Measurements from ENCODE around the gene SETD3.

SETD3 gene

DNA sequence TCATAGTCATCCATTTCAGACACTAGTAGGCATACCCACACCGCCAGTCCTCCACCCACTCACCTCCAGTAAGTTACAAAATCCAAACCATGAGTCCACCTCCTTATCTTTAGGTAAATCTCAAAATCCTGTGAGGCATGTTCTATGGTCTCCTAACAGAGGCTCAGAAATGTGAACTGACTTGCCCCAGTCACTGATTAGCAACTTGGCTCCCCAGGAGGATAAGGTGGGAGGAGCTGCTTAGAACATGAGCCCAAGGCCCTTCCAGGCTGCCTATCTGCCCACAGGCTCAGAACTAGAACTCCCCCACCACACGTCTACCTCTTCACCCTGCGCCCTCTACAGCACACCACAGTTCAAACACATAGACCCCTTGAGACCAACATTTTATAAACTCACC, 19.9 kb downstream of the SETD3 start:
- DNase-seq (ENCODE audit: low read depth in 2 of 2) = no peak

DNA sequence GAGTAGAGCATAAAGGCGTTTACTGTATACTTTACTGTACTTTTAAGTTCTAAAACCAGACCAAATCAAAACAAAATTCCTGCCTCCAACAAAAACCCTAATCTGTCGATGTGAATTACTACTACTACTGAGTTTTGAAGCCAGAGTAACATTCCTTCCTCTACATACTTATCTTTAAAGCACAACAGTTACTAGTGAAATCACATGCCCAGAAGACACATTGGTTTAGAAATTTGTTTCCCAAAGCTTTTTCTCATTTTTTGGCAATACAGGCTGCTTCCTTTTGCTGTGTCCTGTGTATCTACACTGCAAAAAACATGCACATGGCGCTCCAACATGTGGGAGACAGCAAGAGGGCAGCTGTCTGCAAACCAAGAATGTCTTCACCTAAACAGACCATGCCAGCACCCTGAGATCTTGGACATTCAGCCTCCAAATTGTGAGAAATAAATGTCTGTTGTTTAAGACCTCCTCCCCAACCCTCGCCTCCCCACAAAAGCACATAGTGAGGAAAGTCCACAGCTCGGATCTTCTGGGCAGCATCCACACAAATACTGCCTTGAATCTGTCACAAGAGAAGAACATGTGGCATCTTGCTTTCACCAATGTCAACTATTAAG, 21.1 kb downstream of the SETD3 start:
- DNase-seq (ENCODE audit: low read depth in 2 of 2) = no peak

DNA sequence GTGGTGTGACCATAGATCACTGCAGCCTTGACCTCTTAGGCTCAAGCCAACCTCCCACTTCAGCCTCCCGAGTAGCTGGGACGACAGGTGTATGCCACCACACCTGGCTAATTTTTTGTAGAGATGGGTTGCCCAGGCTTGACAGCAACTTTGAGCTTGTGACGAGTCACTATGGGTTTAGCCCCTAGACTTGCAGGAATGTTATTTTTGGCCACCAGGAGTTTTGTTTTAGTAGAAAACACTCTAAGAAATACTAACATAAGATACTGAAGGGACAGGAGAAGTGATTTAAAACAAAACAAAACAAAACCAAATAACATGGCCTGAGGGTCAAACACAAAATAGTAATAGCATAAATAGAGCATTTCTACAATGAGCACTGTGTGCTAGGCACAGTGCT, 26.4 kb downstream of the SETD3 start:
- no peak for DNase-seq (ENCODE audit: low read depth in 2 of 2)

DNA sequence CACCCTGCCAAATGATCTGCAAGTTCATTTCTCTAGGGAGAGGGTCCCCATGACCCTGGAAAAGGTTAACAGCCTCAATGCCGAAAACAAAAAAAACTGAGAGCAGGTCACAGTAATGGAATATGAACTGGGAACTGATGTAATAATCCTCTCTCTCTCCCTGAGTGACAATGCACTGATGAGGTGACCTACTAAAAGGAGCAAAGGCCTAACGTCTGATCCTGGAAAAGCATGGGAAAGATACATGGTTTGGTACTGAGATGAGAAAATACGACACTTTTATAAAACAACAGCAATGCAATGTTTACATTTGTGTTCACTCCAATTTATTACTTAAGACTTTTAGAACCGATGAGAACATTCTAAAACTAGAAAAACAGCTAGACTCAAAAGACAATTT, 27.7 kb downstream of the SETD3 start:
- DNase-seq (ENCODE audit: low read depth in 2 of 2) = no peak

DNA sequence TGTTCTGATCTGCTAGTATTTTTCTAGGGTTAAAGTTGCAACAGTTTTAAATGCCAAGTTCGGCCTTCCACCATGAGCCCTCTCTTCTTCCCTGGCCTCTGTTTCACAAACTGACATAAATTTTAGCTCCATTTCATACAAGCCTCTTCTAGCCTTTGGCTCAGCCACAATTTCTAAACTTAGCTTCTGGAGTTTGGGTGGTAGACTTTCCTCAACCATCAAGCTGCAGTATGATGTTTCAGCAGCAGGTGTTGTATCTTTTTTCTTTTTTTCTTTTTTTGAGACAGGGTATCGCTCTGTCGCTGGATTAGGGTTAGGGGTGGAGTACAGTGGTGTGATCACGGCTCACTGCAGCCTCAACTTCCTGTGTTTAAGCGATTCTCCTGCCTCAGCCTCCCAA, 29.4 kb downstream of the SETD3 start:
- DNase-seq (ENCODE audit: low read depth in 2 of 2) = no peak

DNA sequence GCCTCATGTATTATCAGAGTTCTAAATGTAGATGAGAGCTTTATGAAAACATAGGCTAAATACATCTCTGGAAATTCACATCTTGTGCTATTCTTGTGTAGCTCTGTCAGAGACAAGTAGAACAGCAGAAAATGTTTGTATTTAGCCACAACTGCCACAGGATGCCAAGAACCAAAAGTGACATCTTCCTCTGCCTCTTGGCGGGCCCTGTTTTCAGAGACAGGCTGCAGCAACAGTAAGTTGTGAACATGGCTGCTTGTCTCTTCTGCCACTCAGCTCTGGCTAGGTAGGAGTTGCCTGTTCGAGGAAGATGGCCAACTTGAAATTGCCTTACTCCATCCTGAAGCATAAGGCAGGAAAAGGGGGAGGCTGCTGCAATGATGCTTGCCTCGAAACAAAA, 30.4 kb downstream of the SETD3 start:
- no peak for DNase-seq (ENCODE audit: low read depth in 2 of 2)

DNA sequence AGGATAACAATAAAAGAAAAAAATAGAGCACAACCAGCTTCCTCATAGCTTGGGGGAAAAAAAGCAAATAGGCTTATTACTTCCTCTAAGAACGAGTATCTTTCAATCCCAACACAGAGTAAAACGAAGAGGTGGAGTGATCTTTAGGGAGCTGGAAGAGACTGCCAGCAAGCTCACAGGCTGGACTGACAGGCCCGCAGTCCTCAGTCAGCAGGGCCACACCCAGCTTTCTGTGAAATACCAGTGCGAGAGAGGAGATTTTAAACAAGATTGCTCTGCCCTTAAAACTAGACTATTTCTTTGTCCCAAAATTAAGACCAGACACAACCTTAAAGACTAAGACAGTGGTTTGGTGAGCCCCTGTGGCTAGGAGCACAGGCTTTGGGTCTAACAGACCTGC, 32.9 kb downstream of the SETD3 start:
- DNase-seq (ENCODE audit: low read depth in 2 of 2) = no peak

DNA sequence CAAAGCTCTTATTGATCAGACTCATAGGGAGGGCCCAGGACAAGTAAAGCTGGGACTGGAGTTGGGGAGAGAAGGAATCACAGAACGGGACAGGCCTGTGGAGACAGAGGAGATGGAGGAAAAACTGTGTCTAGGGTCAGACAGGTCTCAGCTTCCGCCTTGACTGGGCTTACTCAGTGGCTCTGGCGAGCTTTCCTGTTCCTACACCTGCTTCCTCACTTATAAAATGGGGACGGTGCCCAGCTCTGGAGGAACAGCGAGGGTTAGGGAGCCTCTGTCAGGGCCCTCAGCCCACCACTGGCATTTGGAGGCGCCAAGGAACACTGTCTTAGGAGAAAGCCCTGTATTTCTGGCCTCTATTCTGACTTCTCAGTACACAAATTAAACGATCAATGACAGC, 34.7 kb downstream of the SETD3 start:
- DNase-seq (ENCODE audit: low read depth in 2 of 2) = no peak

DNA sequence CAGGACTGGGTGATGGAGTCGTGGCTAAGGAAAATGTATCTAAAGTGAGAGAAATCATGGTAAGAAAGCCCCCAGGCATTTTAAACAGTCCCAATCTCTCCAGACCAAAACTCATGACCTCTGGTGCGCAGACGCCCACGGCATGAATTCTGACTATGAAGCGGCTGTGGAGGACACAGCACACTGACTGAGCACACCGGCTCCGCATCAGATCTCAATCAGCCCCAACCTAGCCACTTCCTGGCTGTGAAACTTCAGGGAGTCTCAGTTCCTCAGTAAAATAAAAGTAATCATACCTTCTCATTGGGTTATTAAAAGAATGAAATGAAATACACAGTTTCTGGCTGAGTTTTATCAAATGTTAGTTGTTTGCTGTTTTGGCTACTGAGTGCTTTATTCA, 38.7 kb downstream of the SETD3 start:
- no peak for DNase-seq (ENCODE audit: low read depth in 2 of 2)

DNA sequence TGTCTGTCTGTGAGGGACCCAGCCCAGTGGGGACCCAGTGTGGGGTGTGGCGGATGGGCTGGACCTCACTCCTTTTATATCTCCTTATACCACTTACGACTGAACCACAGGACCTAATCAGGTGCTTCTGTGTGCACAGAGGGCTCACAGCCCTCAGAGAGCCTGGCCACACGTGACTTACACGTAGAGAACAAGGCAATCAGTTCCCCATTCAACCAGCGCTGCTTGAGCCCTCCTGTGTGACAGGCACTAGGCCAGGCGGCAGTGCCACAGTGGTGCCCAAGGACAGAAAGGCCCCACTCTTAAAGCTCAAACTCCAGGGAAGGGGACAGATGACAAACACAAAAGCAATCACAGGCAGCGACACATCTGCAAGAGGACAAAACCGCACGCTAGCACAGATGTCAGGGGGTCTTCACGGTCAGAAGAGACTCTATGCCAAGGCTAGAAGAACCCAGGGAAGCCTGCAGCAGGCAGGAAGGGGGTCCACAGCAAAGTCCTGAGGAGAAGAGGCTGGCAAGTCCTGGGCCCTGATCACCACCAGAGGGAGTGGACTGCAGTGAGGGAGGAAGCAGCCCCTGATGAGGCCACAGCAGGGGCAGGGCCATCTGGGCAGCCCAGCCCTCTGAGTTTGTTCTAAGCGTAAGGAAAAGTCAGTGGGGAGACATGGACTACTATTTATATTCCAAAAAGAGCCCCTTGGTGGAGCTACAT, 39.3 kb downstream of the SETD3 start:
- no peak for DNase-seq (ENCODE audit: low read depth in 2 of 2)

DNA sequence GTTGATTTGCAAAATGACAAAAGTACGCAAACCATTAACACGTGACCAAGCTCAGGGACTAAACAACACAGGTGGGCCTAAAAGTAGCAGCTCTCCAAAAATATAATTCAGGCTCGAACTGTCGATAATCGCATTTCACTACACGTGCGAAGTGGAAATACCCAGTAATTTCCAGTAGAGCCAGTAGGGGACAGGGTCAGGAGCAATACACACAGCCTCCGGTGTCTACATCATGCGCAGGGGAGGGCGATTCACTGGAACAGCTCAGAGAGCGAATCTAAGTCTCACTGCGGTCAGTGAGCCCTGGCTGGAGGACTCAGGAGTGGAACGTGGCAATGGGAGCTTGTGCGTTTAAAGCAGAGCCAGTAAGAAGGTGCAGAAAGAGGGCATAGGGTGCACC, 40.4 kb downstream of the SETD3 start:
- no peak for DNase-seq (ENCODE audit: low read depth in 2 of 2)

DNA sequence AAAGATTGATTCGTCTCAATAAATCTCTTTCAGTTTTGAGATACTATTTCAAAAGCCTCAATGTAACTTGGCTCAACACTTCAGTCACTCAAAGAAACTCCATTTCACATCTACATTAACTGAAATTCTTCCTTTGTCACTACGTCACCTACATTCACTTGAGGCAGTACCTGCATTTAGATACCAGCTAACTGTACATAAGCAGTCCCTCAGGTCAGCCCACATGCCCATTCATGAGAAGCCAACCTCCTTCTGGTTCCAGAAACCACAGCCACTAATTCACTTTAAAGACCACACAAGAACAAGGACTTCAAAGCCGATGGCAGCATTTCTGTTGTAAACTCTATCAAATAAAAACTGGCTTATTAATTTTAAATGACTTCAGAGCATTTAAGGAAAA, 43.0 kb downstream of the SETD3 start:
- no peak for DNase-seq (ENCODE audit: low read depth in 2 of 2)

DNA sequence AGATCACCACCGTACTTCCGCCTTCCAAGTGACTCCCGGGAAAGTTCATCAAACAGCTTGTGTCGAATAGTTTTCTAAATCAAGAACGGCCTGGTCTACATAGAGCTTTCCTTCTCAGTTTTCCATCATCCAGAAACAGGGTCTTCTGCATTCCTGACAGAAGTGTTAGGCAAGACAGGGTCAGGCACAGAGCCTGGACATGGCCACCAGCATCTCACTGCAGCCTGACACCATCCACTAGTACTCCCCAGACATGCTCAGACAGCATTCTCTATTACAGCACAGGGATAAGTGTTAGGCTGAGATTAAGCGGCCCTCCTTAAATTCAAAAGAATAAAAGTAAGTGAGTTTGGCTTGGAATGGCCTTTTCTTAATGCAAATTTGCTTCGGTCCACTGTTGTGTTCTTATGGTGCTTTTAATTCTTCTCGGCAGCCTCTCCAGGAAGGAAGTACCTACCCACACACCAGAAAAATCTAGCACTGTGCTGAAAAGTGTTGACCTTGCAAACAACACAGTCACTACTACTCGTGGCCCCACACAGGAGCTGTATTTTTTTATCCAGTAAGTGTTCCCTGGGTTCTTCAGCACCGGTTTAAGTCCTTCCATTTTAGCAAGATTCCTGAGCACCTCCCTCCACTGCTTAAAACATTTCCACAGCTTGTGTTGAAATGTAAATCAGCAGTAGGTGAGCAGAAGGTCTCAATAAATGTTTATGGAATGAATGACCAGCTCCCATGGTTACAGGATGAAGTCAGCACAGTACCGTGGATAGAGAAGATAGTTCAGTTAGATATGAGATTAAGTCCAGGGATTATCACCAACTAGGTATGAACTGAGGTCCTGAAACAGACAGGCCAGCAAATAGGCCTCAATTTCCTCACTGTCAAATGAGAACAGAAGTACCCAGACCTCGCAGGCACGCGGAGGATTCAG, 44.1 kb downstream of the SETD3 start:
- no peak for DNase-seq (ENCODE audit: low read depth in 2 of 2)

DNA sequence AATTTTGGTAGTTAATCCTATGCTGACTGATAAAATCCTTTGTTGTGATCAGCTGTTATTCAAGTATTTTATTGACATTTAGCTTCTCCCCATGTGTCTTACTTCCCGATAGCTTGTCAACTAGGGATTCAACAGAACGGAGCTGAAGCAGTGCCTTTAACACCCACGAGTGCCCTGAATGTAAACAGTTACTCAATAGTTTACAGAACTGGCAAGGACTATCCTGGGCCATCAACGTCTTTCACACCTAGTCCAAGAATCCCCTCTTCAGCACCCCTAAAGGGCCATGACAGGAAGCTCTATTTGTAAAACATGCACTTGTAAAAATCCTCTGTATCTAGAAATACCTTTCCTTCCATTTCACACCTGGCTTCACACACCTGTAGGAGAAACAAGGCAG, 45.3 kb downstream of the SETD3 start:
- no peak for DNase-seq (ENCODE audit: low read depth in 2 of 2)

DNA sequence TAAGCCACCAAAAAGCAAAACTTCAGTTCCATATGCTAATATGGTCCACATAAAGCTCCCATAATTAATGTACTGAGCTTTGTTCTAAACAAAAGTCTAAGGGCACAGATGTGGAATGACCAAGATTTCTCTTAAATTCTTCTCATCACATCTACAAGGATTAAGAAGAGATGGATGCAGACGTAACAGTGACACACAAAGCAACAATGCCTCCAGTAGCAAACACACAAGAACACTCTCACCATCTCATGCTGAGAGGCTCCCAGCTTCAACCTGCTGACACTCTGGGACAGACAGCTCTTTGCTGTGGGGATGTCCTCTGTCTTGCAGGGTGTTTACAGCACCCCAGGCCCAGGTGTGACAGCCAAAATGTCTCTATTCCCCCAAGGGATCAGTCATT, 48.2 kb downstream of the SETD3 start:
- no peak for DNase-seq (ENCODE audit: low read depth in 2 of 2)

DNA sequence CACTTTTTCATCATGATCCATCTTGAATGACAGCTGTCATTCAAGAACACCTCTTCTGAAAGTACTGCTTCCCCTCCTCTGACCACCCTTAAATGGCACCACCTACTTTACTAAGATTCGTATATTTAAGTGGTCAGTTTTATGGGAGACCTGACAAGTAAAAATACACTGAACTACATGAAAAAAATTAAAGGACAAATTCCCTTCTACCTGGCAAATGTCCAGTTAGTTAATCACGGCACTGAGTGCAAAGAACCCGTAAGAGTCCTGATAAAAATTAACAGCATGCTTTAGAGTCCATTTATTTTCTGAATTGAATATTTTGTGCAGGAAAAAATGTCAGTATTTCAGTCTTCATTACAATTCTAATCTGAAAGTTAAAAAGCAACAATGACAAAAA, 48.7 kb downstream of the SETD3 start:
- no peak for DNase-seq (ENCODE audit: low read depth in 2 of 2)

DNA sequence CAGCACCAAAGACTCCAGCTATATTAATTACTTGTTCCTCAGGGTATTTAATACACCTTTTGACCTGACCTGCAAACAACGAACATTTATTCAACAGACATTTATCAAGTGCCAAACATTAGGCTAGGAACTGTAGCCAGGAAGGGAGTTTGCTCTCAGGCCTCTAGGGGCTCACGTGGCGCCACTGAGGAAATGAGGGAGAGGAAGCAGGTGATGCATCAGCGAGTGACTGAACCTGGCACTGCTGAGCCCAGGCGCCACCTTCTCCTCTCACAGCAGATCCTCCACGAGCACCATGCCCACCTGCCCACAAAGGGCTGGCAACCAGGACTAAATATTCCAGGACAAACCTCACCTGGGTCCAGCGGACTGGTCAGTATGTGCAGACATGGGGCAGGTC, 50.2 kb downstream of the SETD3 start:
- DNase-seq (ENCODE audit: low read depth in 2 of 2) = no peak

DNA sequence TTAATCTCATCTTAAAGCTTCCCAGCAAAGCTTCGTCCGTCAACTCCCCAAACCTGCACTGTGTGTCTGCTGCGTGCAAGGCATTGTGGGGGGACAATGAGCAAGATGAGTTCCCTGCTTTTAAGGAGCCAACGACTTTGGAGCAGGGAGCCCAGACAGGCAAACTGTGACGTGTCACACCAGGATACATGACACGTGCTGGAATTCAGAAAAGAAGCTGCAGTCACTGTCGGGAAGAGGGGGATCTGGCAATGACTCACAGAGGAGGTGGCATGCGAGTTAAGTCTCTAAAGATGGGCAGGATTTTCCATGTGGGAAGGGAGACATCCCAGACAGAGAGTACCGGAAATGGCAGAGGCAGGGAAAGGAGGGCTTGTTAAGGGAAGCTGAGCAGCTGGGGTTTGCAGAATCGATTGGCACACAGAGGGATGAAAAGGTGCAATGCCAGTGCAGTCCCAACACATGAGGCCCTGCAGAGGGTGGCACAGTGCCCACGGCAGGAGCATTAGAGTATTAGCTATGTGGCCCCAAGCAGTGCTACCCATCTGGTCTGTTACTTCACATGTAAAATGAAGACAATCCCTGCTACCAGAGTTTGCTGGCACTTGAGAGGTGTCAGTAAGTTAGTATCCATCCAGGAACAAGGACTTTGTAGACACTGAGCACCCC, 52.9 kb downstream of the SETD3 start:
- DNase-seq (ENCODE audit: low read depth in 2 of 2) = no peak

DNA sequence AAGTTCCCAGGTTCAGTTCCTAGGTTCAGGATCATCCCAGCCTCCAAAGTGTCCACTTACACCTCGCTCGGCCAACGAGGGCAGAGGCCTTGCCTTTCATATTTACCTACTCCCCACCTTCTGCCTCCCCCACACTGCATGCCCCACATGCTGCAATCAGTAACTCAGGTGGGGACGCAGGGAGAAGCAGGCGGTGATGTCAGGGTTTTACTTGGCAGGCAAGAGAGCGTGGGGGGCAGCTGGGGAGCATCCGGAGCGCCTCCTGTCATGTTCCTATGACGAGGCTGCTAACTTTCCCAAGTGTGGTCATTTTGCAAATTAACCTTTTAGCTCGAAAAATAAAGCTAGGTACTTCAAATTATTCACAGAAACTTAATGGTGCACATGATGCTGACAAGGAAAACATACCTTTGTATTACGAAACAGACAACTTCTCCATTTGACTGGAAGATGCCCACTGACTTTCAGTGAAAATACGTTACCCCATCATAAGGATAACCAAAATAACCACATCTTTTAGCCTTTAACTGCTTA, 53.8 kb downstream of the SETD3 start:
- no peak for DNase-seq (ENCODE audit: low read depth in 2 of 2)

DNA sequence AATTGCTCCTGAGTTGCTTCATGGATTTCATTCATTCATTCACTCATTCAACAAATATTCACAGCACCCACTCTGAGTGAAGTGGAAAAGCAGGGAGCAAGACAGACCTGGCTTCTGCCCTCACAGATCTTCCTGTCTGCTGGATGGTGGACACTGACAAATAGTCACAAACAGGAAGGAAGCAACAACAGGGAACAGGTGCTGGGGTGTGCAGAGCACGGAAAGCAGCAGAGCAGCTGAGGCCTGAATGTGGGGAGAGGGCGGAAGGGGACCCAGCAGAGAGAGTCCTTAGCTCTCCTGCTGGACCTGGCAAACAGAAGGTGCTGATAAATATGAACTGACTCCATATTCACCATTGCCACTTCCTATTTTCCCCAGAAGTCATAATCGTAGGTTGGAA, 54.4 kb downstream of the SETD3 start:
- DNase-seq (ENCODE audit: low read depth in 2 of 2) = no peak

DNA sequence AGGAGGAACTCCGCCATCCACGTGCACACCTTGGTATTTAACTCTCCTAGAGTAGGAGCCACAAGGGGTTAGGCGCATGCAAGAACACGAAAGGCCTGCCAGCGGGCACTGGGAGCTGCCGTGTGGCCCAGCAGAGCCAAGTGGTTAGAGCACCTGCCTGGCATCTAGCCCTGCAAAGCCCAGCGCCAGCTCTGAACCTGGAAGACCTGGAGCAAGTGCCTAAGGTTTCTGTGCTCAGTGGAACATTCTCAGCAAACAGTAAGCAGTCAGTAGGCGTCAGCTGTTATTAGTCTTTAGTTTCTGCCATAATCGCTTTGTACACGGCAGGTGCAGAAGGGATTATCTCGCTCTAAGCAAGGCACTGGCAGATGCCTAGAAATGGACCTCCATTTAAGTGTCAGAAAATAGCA, 55.4 kb downstream of the SETD3 start:
- no peak for DNase-seq (ENCODE audit: low read depth in 2 of 2)

DNA sequence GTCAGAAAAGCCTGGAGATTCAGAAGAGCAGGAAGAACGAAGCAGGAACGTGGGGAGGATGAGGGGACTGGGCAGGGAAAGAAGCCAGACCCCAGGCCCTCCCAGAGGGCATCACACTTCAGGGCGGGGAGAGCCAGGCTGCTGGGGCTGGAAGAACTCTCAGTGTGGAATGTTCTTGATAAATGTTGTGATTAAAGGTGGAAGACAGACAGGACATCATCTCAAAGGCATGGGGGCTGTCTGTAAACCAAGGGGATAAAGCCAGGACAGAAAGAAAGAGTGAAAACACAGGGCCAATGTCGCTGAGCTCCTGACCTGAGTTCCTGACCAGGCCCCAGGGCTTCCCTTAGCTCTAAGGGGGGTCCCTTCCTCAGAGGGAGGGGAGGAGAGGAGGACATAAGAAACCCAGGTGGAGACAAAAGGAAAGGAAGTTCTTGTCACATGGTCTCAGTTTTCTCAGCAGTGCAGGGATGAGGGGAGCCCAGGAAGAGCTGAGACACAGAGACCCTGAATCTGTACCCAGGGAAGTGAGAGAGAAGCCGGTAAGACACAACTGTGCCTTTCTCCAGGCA, 56.3 kb downstream of the SETD3 start:
- DNase-seq (ENCODE audit: low read depth in 2 of 2) = no peak

Measured in activated CD8-positive, alpha-beta memory T cell treated with anti-CD3 and anti-CD28 coated beads for 4 hours (primary cell).